GM12874 (cell line): ENCODE data around the gene PLA2G4B.

Experiments used
- CTCF ChIP-seq: IDR thresholded peaks from 2 replicates; pipeline ENCODE4 v1.5.1; 2011; ENCODE audit warnings: low read depth, mild to moderate bottlenecking, control low read depth, low read length, moderate library complexity; ENCODE audit not compliant: insufficient read depth

The PLA2G4B gene

GRCh38 chr15:41794081-41794480, 44.6 kb upstream of the PLA2G4B start:
- TF ChIP-seq CTCF: no peak

GRCh38 chr15:41795996-41796856, 42.4 kb upstream of the PLA2G4B start:
- TF ChIP-seq CTCF: no peak

- TF ChIP-seq CTCF: no peak
Observed at GRCh38 chr15:41797201-41797944, 41.3 kb upstream of the PLA2G4B start.

- no peak for TF ChIP-seq CTCF
Observed at GRCh38 chr15:41798607-41799487, 39.8 kb upstream of the PLA2G4B start.

GRCh38 chr15:41799488-41799805, 39.2 kb upstream of the PLA2G4B start:
- no peak for TF ChIP-seq CTCF

GRCh38 chr15:41801185-41801584, 37.5 kb upstream of the PLA2G4B start:
- TF ChIP-seq CTCF: no peak
